T-helper 1 cell treated with Interleukin-12 subunit alpha and Interleukin-12 subunit beta and Interleukin-4 antibody, amounts not matched to agents 30 μg/mL and 1 μg/mL, for 36 hours (primary cell): Measurements from ENCODE around the gene OR13G1.
A peak's percentile ranks its signal among the peaks of the same experiment; 100 is the strongest.

Experiments
- H3K27ac Mint-ChIP-seq: one replicate; pipeline ENCODE4 v1.8.0; 2021; ENCODE audit warnings: mild to moderate bottlenecking, mixed read lengths
- H3K27me3 Mint-ChIP-seq: one replicate; pipeline ENCODE4 v1.8.0; 2021; ENCODE audit warnings: low read depth, mixed read lengths
- H3K36me3 Mint-ChIP-seq: one replicate; pipeline ENCODE4 v1.8.0; 2021; ENCODE audit warnings: low read depth, mixed read lengths
- H3K4me1 Mint-ChIP-seq: one replicate; pipeline ENCODE4 v1.8.0; 2021; ENCODE audit warnings: low read depth, mixed read lengths
- H3K4me3 Mint-ChIP-seq: one replicate; pipeline ENCODE4 v1.8.0; 2021; ENCODE audit warnings: mild to moderate bottlenecking, moderate library complexity, mixed read lengths
- H3K9me3 Mint-ChIP-seq: one replicate; pipeline ENCODE4 v1.8.0; 2021; ENCODE audit warnings: mixed read lengths

The OR13G1 gene

GRCh38 chr1:247638781-247639180 lies 40.8 kb downstream of the OR13G1 start:
- no peaks in the 10 kb centered on the region for H3K4me1 Mint-ChIP-seq
- H3K27me3 Mint-ChIP-seq = peaks cover 15% of the 10 kb centered on the region
- peak overlapping the region; percentile 39 for H3K4me3 Mint-ChIP-seq
- no peaks in the 10 kb centered on the region for H3K36me3 Mint-ChIP-seq
- peaks cover 7% of the 10 kb centered on the region for H3K9me3 Mint-ChIP-seq
- no peak overlapping the region for H3K27ac Mint-ChIP-seq

- Mint-ChIP-seq H3K4me3 (no peak overlapping the region), H3K4me1 (no peaks in the 10 kb centered on the region)
Measured at GRCh38 chr1:247638011-247638410, 41.5 kb downstream of the OR13G1 start.

GRCh38 chr1:247627951-247628350 lies 51.6 kb downstream of the OR13G1 start:
- H3K27ac Mint-ChIP-seq = no peak overlapping the region
- H3K27me3 Mint-ChIP-seq = no peaks in the 10 kb centered on the region
- no peak overlapping the region for H3K4me3 Mint-ChIP-seq

More at GRCh38 chr1:247638011-247638410, 41.5 kb downstream of the OR13G1 start:
- Mint-ChIP-seq H3K27ac (no peak overlapping the region), H3K27me3 (peaks cover 15% of the 10 kb centered on the region), H3K36me3 (no peaks in the 10 kb centered on the region), H3K9me3 (peaks cover 7% of the 10 kb centered on the region)

More at GRCh38 chr1:247627951-247628350, 51.6 kb downstream of the OR13G1 start:
- no peaks in the 10 kb centered on the region for H3K9me3 Mint-ChIP-seq
- H3K36me3 Mint-ChIP-seq = no peaks in the 10 kb centered on the region
- no peaks in the 10 kb centered on the region for H3K4me1 Mint-ChIP-seq
